HepG2 (cell line): ENCODE results near the gene ACAN. TPM values are rescaled to one million over a fixed set of nuclear protein-coding genes. Genes with fewer than 3 reads are reported as not detected.

Experiments used
- ATAC-seq: fragments of 200-7000 bp; cut with Tn5 transposase; 3 replicates; pipeline ENCODE4 v1.9.1; 2020; ENCODE audit warnings: mild to moderate bottlenecking, moderate library complexity
- BruUV-seq: library from RNA; stranded (reverse); fragments of 400-500 nt; replicated peaks from 2 replicates; lab custom pipeline; 2021; lab: Mats Ljungman, UMichigan
- CTCF ChIA-PET: fragments of 300-600 bp; formaldehyde crosslinking; extraction: SDS; loops from one replicate; lab custom pipeline; 2021; ENCODE audit warnings: low total read pairs, inconsistent platforms, low intra/inter-chr PET ratio; lab: Yijun Ruan, JAX
- POLR2A ChIA-PET: fragments of 350-600 bp; sonication (Branson Sonifier 250); formaldehyde crosslinking; loops from one replicate; lab custom pipeline; 2020; ENCODE audit warnings: antibody characterized with exemption, inconsistent platforms; lab: Yijun Ruan, JAX
- DNase-seq: peaks from one replicate; pipeline ENCODE4 v3.0.0-alpha.2; 2015; ENCODE audit warnings: low spot score
- FAIRE-seq: peaks from 3 replicates; lab custom pipeline; 2011; peaks lifted over from hg19 to GRCh38; lab: Jason Lieb, UNC
- H2AFZ ChIP-seq: one replicate; pipeline ENCODE4 v1.6.1; 2011; ENCODE audit warnings: low read length, inconsistent platforms
- H3K27ac ChIP-seq: fragments of 300-600 bp; 3 replicates; pipeline ENCODE4 v1.8.0; 2011; ENCODE audit warnings: mixed run types, mild to moderate bottlenecking, mixed read lengths, low read length, inconsistent platforms; ENCODE audit not compliant: insufficient read depth; ENCODE audit errors: extremely low read length
- H3K27me3 ChIP-seq, 2 experiments: fragments of 200-600 bp in 1 of 2; 2 replicates in 1 of 2; 3 replicates in 1 of 2; pipeline versions ENCODE4 v1.6.0 to v1.8.0; 2011; ENCODE audit warnings: low read length in 2 of 2, mild to moderate bottlenecking in 2 of 2, moderate library complexity in 2 of 2, inconsistent platforms in 1 of 2; ENCODE audit not compliant: insufficient read depth in 2 of 2, control insufficient read depth in 1 of 2
- H3K36me3 ChIP-seq, 2 experiments: fragments of 200-600 bp in 1 of 2; replicated peaks in 1 of 2; 2 replicates in 1 of 2; 3 replicates in 1 of 2; pipeline versions ENCODE4 v1.5.1 to v1.8.0; 2011; ENCODE audit warnings: low read length in 2 of 2, inconsistent platforms in 1 of 2; ENCODE audit not compliant: insufficient read depth in 2 of 2, control insufficient read depth in 1 of 2
- H3K4me1 ChIP-seq: 2 replicates; pipeline ENCODE4 v1.5.1; 2012; ENCODE audit warnings: low read length, inconsistent platforms; ENCODE audit not compliant: insufficient read depth
- H3K4me2 ChIP-seq: 2 replicates; pipeline ENCODE4 v1.6.0; 2011; ENCODE audit warnings: low read depth, low read length, inconsistent platforms
- H3K4me3 ChIP-seq, 3 experiments: fragments of 200-600 bp in 1 of 3; sonication (generic), shearing (Covaris generic) in 1 of 3; replicated peaks in 1 of 3; 2 replicates each; pipeline ENCODE4 v1.5.1; 2011 to 2016; ENCODE audit warnings: low read length in 3 of 3, inconsistent platforms in 2 of 3, low read depth in 2 of 3, mild to moderate bottlenecking in 2 of 3, control low read depth in 1 of 3, mixed read lengths in 1 of 3; ENCODE audit not compliant: insufficient read depth in 1 of 3
- H3K79me2 ChIP-seq: one replicate; pipeline ENCODE4 v1.6.1; 2011; ENCODE audit warnings: low read length, inconsistent platforms; ENCODE audit not compliant: insufficient read depth
- H3K9ac ChIP-seq: 2 replicates; pipeline ENCODE4 v1.6.0; 2011; ENCODE audit warnings: mild to moderate bottlenecking, low read depth, low read length, inconsistent platforms; ENCODE audit not compliant: insufficient read depth
- H3K9me3 ChIP-seq: 2 replicates; pipeline ENCODE4 v1.5.1; 2012; ENCODE audit warnings: mild to moderate bottlenecking, low read length
- H4K20me1 ChIP-seq: 2 replicates; pipeline ENCODE4 v1.6.0; 2011; ENCODE audit warnings: inconsistent platforms, mild to moderate bottlenecking, low read length, moderate library complexity; ENCODE audit not compliant: insufficient read depth
- CREB1 ChIP-seq, 2 experiments: fragments of 450-650 bp in 1 of 2; IDR thresholded peaks; 2 replicates each; pipeline ENCODE4 v1.6.1; 2016 to 2017; ENCODE audit warnings: control low read depth in 1 of 2, mild to moderate bottlenecking in 1 of 2, missing compliant biosample characterization in 1 of 2, missing genetic modification characterization in 1 of 2
- HCFC1 ChIP-seq: fragments of 150-350 bp; IDR thresholded peaks from 2 replicates; pipeline ENCODE4 v1.6.1; 2014; ENCODE audit warnings: low read depth, low read length
- NFYB ChIP-seq: sonication (generic); formaldehyde crosslinking; IDR thresholded peaks from 2 replicates; pipeline ENCODE4 v1.4.0; 2020; ENCODE audit warnings: missing genetic modification reagents
- NR0B2 ChIP-seq: sonication (generic); formaldehyde crosslinking; IDR thresholded peaks from 2 replicates; pipeline ENCODE4 v1.4.0; 2020; ENCODE audit warnings: mild to moderate bottlenecking, missing genetic modification reagents
- PHF20 ChIP-seq: sonication (generic); formaldehyde crosslinking; IDR thresholded peaks from 2 replicates; pipeline ENCODE4 v1.5.0; 2020; ENCODE audit warnings: mild to moderate bottlenecking, missing genetic modification reagents
- RNF2 ChIP-seq: fragments of 450-650 bp; conservative IDR thresholded peaks from 2 replicates; pipeline ENCODE4 v1.6.1; 2016; ENCODE audit warnings: low read depth
- ZNF44 ChIP-seq: sonication (generic); formaldehyde crosslinking; IDR thresholded peaks from 2 replicates; pipeline ENCODE4 v1.5.1; 2020; ENCODE audit warnings: mild to moderate bottlenecking, missing genetic modification reagents
- ZNF556 ChIP-seq: sonication (generic); formaldehyde crosslinking; IDR thresholded peaks from 2 replicates; pipeline ENCODE4 v1.4.0; 2020; ENCODE audit warnings: mild to moderate bottlenecking, missing genetic modification reagents, borderline replicate concordance
- ZNF557 ChIP-seq: sonication (generic); formaldehyde crosslinking; IDR thresholded peaks from 2 replicates; pipeline ENCODE4 v1.4.0; 2020; ENCODE audit warnings: missing genetic modification reagents
- ZNF746 ChIP-seq: sonication (generic); formaldehyde crosslinking; IDR thresholded peaks from 2 replicates; pipeline ENCODE4 v1.8.0; 2022; ENCODE audit warnings: mild to moderate bottlenecking, missing genetic modification reagents
- WGBS: methylation state at CpG from one replicate; pipeline ENCODE4 v1.1.6; 2017; ENCODE audit warnings: low lambda C conversion rate; 5-methylcytosine and 5-hydroxymethylcytosine counted together
- in situ Hi-C: cut with HindIII; loops from 2 replicates; pipeline ENCODE4 v1.10.0; 2017; ENCODE audit warnings: low pct_unique_long_range_greater_than_20kb; ENCODE audit not compliant: extremely low pct_ligation_motif_present
- intact Hi-C: fragments of 100-400 bp; cut with micrococcal nuclease; formaldehyde crosslinking; loops from one replicate; pipeline ENCODE4 v1.10.0; 2022; ENCODE audit not compliant: unreplicated experiment
- polyA plus RNA-seq, 8 experiments: library from polyadenylated mRNA; depleted of rRNA in 3 of 8; stranded (reverse) in 7 of 8; unstranded in 1 of 8; fragments of >200 nt; fragmentation: Illumina TruSeq in 4 of 8; extraction: Trizol in 4 of 8; gene quantifications; 2 replicates each; pipeline versions ENCODE4 v1.2.1 to v1.2.3, GENCODE V29; 2011 to 2016; ENCODE audit warnings: low read depth in 4 of 8, missing spikeins in 1 of 8, mixed read lengths in 1 of 8; ENCODE audit not compliant: insufficient read depth in 1 of 8
- total RNA-seq, 5 experiments: library from RNA; depleted of rRNA; stranded (reverse); fragments of >200 nt; fragmentation: Illumina TruSeq; extraction: Trizol; gene quantifications; 2 replicates each; pipeline ENCODE4 v1.2.3, GENCODE V29; 2016; ENCODE audit warnings: low read depth in 1 of 5

The ACAN gene
- total and polyA plus RNA-seq, 2 of the 13 experiments (the other 11 are each of a cell fraction or from before 2014, with no cell fraction given), result not detected

- Histone ChIP-seq H3K27ac (no peak overlapping the region), H4K20me1 (no peaks in the 10 kb centered on the region), H3K4me2 (no peak overlapping the region), H3K4me3 (no peak overlapping the region), H2AFZ (no peak overlapping the region)
- in situ Hi-C loops (loop anchor here (10.0 kb wide), 1 partner anchor 265 kb away; no protein-coding TSS in a partner anchor), intact Hi-C loops (no loop called here)
- BruUV-seq, result no TSS peak
- no peak for ATAC-seq
- CTCF ChIA-PET, result no interaction called here
- TF ChIP-seq ZNF556 (CRISPR knock-in tag) (no peak), HCFC1 (no peak), NFYB (CRISPR knock-in tag) (no peak), ZNF557 (no peak), ZNF44 (CRISPR knock-in tag) (no peak), CREB1 (IDR thresholded peaks at IDR 0.05) (no peak), CREB1 (CRISPR knock-in tag; IDR thresholded peaks at IDR 0.05) (no peak), PHF20 (CRISPR knock-in tag) (no peak), NR0B2 (CRISPR knock-in tag) (no peak), ZNF746 (no peak), RNF2 (no peak)
- TF ChIP-seq, all 625 proteins: peak for 0
- H3K79me2 ChIP-seq, result no peaks in the 10 kb centered on the region
- FAIRE-seq (no peak), DNase-seq (no peak)
- no peaks in the 10 kb centered on the region for H3K9me3 ChIP-seq
- 68% methylated on average over 9 of the region's 12 CpGs for WGBS
- H3K36me3 ChIP-seq, result no peaks in the 10 kb centered on the region
- peaks cover 18% of the 10 kb centered on the region for H3K4me1 ChIP-seq
- POLR2A ChIA-PET, result no interaction called here
- no peak overlapping the region for H3K9ac ChIP-seq
- no peaks in the 10 kb centered on the region for H3K27me3 ChIP-seq
Observed at GRCh38 chr15:88909956-88910831, 107.0 kb downstream of the ACAN start.
